ENCODE measurements around the gene CCL27.

- TF ChIP-seq CTCF (conservative IDR thresholded peaks at IDR 0.05 in 1 of 2, IDR thresholded peaks at IDR 0.05 in 1 of 2; ENCODE audit: low read depth in 1 of 2, low read length in 2 of 2) = no peak
- TF ChIP-seq EZH2 (IDR thresholded peaks at IDR 0.05; ENCODE audit: low read length, missing control alignments) = no peak
These were observed 22.4 kb upstream of the CCL27 start for GRCh38 chr9:34684816-34685215.

All from fibroblast of lung (primary cell).